Umbilical cord (tissue), 2 donors: ENCODE measurements around the gene MAN1B1. TPM values are rescaled to one million over a fixed set of nuclear protein-coding genes. Genes with fewer than 3 reads are reported as not detected.

Experiments
- DNase-seq: peaks from one replicate; pipeline ENCODE4 v3.0.0-alpha.2; 2015; ENCODE audit warnings: low spot score
- total RNA-seq: library from RNA; depleted of rRNA; stranded (reverse); fragments of >200 nt; gene quantifications from one replicate; pipeline ENCODE4 v1.2.3, GENCODE V29; 2014; ENCODE audit warnings: low replicate concordance; ENCODE audit not compliant: insufficient read depth

The MAN1B1 gene
- total RNA-seq, 1 donor from 2014 or later = 41.4 TPM

DNA sequence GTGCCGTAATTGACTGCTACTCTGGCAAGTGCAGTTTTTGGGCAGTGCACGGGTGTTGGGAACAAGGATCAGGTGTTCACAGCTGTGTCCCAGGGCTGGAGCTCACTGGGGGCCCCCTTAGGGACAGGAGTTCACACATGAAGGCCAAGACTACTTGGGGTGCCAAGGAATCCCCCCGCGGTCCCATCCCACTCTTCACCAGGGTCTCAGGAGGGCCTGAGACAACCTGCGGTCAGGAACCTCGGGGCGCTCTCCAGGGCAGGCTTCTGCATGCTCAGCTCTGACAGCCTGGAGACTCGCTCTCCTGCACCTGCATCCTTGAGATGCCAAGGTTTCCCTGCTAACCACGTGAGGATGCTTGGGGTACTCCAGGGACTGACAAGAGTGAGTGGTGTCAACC, 2.3 kb upstream of the MAN1B1 start:
- no peak for DNase-seq

DNA sequence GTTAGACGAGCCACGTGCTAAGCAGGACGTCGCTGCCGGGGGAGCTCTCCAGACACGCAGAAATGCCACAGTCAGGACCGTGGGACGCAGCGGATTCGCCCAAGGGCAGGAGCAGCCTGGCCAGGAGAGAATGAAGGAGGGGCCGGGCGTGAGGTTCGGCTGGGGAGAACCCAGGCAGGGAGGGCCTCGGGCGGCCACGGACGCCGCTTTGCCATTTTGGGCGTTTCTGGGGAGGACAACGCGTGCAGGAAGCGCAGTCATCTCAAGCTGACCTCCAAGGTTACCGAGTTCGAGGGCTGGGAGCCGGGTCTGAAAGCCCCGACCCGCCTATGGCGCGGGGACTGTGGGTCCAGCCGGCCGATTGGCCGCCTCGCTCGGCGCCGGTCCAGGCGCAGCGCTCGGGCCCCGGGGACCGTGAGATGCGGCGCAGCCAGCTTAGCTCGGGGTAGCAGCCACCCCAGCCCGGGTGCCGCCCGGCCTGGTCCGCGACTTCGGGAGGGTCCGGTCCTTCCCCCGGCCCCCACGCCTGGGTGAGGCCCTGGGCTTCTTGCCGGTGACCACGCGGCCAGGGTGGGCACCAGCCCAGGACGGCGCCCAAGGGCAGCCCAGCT, 760 bp upstream of the MAN1B1 start:
- peak; percentile 61 for DNase-seq

DNA sequence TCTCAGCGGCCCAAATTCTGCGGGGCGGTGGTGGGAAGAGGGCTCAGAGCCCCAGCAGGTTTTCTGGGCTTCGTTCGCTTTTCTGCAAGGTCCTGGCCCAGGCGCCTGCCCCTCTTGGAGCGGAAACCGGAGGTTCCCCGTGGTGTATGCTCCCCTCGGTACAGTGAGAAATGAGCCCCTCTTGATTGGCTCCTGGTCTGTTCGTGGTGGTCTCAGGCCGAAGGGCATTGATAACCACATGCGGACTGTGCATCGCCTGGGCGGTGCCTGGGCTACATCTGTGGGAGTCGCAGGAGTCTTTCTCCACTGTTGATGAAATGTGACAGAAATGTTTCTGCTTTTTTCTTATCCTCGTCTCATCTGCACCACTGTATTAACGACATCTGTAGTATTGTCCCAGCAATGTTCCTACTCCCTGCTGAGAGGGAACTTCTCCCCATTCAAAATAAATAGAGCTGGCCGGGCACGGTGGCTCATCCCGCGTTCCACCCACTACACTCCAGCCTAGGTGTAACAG, 682 bp downstream of the MAN1B1 start:
- DNase-seq = no peak

DNA sequence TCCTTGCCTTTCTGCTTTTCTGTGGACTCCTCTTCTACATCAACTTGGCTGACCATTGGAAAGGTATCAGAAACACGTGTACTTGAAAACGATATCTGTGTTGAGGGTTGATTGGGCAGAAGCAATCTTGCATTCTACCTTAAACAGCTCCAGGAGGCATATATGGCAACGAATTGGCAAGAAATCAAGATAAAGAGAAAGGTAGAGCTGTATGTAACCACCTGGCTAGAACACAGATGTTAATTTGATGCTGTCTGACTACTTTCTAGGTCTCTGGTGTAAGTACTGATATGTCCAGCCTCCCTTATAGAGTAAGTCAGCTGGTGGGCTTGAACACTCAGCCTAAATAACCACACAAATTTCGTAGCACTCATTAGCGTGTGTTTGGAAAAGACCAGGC, 1.3 kb downstream of the MAN1B1 start:
- DNase-seq = no peak

DNA sequence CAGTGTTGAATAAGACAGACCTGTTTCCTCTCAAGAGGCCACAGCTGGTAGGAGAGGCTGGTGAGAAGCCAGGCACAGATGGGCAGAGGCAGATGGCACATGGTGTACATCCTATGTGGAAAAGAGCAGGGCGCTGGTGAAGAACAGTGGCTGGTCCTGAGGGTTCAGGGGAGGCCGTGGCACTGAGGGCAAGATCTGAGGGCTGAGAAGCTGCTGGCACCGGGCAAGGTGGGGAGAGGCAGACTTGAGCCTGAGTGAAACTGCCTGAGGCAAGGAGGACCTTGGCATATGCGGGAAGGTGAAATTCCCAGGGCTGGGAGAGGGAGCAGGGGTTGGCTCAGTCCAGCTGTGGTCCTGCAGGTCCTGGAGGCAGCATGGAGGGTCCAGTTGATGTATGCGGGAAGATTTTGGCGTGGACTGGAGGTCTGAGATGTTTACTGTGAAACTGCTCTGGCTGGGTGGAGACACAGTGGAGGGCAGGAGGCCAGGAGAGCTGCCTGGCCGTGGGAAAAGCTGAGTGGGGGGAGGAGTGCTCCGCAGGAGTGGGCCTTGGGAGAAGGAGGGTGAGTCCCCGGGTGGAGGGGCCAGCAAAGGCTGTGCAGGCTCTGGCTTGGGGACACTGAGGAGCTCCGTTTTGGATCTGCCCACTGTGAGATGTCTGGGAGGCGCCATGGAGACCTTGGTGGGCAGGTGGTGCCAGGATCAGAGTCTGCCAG, 2.6 kb downstream of the MAN1B1 start:
- DNase-seq = no peak

DNA sequence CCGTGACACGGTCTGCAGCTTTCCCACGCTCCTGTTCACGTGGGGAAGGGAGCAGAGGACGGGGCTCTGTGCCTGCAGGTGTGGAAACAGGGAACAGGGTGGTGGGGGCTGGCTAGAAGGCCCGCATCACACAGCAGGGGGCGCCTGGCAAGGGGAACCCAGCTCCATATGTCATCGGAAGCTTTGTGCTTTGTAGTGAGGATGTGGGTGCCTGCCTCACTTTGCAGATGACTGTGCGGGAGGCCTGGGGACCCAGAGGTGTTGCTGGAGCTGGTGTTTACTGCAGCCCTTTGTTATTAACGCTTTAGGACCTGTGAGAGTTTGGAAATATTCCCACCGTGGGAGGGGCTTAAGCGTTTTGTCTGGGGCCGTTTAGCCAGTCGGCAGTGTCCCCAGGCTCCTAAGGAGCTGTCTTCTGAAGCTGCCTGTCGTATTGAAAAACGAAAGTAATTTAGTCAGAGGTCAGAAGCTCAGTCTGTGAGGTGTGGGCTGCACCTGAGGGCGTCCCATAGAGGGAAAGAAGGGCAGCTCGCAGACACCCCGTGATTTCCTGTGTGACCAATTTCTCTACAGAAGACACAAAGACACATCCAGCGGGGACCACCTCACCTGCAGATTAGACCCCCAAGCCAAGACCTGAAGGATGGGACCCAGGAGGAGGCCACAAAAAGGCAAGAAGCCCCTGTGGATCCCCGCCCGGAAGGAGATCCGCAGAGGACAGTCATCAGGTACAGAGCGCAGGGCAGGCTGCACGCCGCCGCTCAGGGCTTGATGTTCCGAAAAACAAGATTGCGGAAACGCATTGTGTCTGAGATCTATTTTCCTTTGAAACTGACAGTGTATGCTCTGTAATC, 9.1 kb downstream of the MAN1B1 start:
- DNase-seq = no peak

DNA sequence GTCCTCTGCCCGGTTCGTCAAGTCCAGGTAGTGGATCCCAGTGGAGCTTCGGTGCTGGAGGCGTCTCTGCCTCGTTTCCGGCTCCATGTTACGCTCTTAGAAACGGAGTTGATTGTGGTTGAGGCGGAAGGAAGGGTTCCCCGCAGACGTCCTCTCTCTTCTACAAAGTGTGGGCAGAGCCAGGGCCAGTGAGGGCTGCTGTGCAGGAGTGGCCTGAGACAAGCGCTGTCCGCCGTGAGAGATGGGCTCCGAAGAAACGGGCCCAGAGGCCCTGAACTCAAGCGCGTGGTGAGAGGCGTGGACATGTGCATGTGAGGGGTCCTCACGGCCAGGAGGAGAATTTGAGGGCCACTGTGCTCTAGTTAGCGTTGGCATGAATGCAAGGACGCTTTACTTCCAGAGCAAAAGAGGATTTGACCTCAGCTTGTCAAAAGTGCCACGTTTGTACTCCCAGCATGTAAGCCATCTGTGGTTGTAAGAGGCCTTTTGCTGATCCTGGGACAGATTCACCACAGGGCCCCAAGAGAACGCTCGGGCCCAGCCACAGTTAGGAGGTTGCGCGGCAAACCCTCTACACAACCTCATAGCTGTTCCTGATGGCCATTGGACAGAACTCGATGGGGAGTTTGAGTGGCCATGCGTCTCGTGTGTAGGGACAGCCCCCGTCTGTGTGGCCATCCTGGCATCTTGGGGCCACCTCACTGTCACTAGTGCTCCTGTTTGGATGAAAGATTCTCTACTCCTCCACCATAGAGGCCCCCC, 10.2 kb downstream of the MAN1B1 start:
- no peak for DNase-seq

DNA sequence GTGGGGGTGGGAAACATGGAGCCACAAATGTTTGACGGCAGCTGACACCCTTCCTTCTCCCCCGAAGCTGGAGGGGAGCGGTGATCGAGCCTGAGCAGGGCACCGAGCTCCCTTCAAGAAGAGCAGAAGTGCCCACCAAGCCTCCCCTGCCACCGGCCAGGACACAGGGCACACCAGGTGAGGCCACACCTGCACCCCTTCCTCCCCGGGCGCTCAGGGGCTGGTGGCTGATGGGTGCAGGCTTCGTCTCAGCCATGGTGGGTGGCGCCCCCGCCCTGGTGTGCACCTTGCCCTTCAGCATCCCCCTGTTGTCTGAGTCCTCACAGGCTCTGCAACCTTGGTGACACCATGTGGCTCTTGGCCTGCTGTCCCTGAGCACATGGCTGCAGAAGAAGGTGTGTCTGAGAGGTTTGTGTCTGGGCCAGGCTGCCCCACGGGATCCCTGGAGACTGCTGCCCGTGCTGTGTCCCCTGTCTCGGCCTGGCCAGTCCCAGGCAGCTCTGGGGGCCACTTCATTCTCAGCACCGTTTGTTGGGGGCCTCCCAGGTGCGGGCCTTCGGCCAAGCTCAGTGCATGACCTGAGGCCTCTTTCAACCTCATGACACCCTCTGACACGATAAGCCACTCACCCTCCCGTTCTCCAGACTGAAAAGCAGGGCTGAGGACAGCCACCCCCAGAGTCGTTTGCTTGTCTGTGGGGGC, 11.1 kb downstream of the MAN1B1 start:
- DNase-seq = no peak

DNA sequence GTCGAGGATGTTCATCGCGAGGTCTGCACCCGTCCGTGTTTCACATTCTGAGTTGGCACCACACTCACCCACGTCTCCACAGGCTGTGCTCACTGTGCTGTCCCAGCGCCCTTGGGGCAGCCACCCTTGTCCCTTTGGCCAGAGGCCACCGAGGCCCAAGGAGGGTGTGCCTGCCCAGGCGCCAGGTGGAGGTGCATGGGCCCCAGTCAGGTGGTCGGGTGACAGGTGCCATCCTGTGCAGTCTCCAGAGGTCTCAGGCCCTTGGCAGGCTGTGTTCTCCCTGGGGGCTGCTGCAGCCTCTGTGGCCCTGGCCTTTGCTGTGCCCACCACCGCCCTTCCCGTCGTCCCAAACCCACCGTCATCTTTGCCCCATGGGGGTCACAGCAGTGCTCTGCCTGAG, 12.4 kb downstream of the MAN1B1 start:
- no peak for DNase-seq

DNA sequence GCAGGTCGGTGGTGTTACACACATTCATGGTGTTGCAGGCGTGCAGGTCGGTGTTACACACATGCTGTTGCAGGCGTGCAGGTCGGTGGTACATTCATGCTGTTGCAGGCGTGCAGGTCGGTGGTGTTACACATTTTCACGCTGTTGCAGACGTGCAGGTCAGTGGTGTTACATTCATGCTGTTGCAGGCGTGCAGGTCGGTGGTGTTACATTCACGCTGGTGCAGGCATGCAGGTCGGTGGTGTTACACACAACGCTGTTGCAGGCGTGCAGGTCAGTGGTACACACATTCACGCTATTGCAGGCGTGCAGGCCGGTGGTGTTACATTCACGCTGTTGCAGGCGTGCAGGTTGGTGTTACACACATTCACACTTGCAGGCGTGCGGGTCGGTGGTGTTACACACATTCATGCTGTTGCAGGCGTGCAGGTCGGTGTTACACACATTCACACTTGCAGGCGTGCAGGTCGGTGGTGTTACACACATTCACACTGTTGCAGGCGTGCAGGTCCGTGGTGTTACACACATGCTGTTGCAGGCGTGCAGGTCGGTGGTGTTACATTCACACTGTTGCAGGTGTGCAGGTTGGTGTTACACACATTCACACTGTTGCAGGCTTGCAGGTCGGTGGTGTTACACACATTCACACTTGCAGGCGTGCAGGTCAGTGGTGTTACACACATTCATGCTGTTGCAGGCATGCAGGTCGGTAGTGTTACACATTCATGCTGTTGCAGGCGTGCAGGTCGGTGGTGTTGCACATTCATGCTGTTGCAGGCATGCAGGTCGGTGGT, 16.6 kb downstream of the MAN1B1 start:
- no peak for DNase-seq

DNA sequence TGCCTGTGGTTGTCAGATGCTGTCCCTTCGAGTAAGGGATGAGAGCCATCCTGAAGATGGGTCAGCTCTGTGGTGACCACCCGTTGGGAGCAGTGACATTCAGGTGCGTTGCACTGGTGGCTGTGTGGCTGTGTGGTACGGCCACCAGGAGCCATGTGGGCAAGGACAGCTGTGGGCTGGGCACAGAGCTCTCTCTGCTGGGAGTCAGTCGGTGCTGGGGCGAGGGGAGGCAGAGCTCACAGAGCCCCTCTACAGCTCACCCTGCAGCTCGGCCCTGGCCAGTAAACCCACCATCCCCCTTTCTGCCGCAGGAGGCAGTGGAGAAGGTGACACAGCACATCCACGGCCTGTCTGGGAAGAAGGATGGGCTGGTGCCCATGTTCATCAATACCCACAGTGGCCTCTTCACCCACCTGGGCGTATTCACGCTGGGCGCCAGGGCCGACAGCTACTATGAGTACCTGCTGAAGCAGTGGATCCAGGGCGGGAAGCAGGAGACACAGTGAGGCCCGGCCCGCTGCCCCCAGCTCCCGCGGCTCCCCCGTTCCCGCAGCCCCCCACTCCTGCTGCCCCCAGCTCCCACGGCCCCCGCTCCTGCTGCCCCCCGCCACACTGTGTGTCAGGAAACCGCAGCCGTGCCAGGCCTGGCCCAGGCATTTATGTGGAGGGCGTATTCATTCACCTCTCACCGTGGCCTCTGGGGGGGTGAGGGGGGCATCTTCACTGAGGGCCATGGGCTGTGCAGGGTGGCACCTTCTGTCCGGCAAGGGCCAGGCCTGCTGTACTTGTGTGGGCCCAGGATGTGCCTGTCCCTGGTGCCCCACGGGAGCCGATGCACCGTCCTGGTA, 19.3 kb downstream of the MAN1B1 start:
- no peak for DNase-seq

DNA sequence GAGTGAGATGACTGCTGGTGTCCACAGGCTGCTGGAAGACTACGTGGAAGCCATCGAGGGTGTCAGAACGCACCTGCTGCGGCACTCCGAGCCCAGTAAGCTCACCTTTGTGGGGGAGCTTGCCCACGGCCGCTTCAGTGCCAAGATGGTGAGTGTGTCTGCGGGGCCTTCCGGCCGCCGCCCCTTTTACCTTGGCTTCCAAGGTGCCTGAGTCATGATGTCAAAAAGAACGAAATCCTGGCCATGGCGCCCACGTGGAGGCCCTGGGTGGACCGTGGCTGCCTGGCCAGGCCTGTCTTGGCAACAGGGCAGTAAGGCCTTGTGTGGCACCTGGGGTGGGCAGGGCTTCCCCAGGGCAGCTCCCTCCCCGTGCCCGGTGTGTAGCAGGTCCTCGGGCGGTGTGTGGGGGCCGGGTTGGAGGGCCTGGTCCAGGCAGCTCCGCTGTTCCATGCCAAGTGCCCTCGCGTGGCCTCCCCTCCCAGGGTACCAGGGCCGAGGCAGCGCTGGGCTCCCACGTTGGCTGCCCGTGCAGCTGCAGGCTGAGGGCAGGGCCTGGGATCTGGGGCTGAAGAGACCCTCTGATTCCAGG, 20.0 kb downstream of the MAN1B1 start:
- no peak for DNase-seq

DNA sequence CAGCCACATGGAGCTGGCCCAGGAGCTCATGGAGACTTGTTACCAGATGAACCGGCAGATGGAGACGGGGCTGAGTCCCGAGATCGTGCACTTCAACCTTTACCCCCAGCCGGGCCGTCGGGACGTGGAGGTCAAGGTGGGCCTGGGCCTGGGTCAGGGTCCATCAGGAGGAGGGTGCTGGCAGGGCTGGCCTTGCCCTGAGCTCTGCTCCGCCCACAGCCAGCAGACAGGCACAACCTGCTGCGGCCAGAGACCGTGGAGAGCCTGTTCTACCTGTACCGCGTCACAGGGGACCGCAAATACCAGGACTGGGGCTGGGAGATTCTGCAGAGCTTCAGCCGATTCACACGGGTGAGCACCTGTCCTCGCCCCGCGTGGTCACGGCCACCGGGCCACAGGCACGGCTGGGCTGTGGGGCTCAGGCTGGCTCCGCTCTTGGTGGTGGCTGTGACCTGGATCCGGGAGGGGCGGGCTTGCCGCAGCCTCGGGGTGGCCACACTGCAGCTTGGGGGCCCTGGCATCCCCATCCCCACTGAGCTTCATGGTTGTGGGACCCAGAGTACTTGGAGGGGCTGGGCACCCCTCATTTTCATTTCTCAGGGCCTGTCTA, 20.6 kb downstream of the MAN1B1 start:
- DNase-seq = no peak

DNA sequence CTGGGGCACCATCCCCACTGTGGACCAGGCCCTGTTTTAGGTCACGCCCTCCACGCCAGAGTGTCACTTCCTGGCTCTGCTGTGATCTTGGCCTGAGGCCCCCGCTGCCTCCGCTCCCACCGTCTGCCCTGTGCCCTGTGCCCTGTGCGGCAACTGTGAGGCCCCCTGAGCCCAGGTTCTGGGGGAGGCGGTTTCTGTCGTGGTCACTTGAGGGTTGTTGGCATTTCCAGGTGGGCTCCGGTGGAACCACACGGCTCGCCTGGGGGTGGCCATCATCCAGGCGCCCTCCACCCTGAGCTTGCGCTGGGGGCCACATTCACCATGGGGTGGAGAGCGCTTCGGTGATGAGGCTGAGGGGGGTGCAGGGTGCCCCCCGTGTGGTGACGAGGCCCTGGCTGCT, 21.2 kb downstream of the MAN1B1 start:
- no peak for DNase-seq

DNA sequence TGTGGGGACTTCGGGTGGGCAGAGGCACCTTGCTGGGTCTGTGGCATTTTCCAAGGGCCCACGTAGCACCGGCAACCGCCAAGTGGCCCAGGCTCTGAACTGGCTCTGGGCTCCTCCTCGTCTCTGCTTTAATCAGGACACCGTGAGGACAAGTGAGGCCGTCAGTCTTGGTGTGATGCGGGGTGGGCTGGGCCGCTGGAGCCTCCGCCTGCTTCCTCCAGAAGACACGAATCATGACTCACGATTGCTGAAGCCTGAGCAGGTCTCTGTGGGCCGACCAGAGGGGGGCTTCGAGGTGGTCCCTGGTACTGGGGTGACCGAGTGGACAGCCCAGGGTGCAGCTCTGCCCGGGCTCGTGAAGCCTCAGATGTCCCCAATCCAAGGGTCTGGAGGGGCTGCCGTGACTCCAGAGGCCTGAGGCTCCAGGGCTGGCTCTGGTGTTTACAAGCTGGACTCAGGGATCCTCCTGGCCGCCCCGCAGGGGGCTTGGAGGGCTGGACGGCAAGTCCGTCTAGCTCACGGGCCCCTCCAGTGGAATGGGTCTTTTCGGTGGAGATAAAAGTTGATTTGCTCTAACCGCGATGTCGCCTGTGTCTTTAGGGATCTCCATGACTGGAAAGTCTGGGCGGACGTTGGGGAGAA, 21.9 kb downstream of the MAN1B1 start:
- no peak for DNase-seq

DNA sequence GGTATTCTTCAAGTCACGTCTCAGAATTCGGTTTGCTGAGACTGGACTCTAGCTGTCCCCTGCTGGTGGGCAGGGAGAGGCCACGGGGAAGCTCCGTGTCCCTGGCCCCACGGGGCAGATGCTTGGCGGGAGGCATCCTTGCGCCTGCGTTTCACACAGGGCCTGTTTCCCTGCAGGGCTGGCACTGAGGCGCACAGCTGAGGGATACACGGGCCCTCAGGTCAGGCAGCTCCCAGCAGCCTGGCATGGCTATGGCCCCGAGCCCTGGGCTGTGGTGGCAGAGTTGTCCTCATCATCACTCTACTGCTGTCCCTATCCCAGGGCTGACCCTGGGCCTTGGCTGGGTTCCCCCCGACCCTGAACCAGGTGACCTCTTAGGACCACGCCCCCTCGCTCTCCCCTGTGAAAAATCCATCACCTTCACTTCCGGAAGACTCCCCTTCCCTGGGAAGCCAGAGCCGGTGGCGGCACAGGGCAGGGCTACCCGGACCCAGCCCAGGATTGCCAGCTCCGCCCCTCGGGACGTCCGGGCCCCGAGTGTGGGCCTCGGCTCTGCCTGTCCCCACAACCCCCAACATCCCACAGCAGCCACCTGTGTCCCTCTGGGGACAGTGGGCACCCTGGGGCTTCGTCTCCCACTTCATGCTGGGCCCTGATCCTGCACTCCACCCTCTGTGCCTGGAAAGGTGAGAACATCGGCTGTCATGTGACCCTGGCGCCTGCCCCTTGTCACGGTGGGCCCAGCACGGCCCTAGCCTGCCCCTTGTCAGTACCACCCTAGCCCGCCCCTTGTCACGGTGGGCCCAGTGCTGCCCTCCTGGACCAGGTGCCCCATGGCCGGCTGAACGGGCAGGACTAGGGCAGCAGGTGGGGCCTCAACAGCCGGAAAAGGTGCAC, 22.7 kb downstream of the MAN1B1 start:
- DNase-seq = no peak
